Chondrocyte (in vitro differentiated cells): ENCODE data around the gene LCN9. TPM values are rescaled to one million over a fixed set of nuclear protein-coding genes. Genes with fewer than 3 reads are reported as not detected.

ENCODE experiments used
- DNase-seq: peaks from one replicate; pipeline ENCODE4 v3.0.0; 2021; ENCODE audit warnings: mixed read lengths, low spot score
- H3K27ac Mint-ChIP-seq: one replicate; pipeline ENCODE4 v1.8.0; 2021; ENCODE audit warnings: mild to moderate bottlenecking, moderate library complexity, mixed read lengths; ENCODE audit not compliant: unreplicated experiment
- H3K27me3 Mint-ChIP-seq: 2 replicates; pipeline ENCODE4 v1.8.0; 2021; ENCODE audit warnings: low read depth, mixed read lengths
- H3K36me3 Mint-ChIP-seq: 2 replicates; pipeline ENCODE4 v1.8.0; 2021; ENCODE audit warnings: low read depth, mixed read lengths
- H3K4me1 Mint-ChIP-seq: 2 replicates; pipeline ENCODE4 v1.8.0; 2021; ENCODE audit warnings: low read depth, mild to moderate bottlenecking, mixed read lengths
- H3K4me3 Mint-ChIP-seq: one replicate; pipeline ENCODE4 v1.8.0; 2021; ENCODE audit warnings: mild to moderate bottlenecking, moderate library complexity, mixed read lengths; ENCODE audit not compliant: unreplicated experiment
- H3K9me3 Mint-ChIP-seq: 2 replicates; pipeline ENCODE4 v1.8.0; 2021; ENCODE audit warnings: low read depth, mixed read lengths
- CTCF ChIP-seq: fragments of 200-600 bp; sonication (generic); IDR thresholded peaks from 2 replicates; pipeline ENCODE4 v1.5.0; 2021; ENCODE audit warnings: antibody characterized with exemption, mild to moderate bottlenecking, moderate library complexity
- long read RNA-seq: library from polyadenylated mRNA; stranded (forward); transcript quantifications from one replicate; pipeline ENCODE4 v2.0.0, GENCODE V29; 2021
- total RNA-seq: library from RNA; stranded (reverse); gene quantifications from 3 replicates; pipeline ENCODE4 v1.2.1, GENCODE V29; 2021

The LCN9 gene, protein sequence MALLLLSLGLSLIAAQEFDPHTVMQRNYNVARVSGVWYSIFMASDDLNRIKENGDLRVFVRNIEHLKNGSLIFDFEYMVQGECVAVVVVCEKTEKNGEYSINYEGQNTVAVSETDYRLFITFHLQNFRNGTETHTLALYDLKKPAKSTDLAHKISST
- 1.8 to 2.0 TPM in 2 of 3 replicates, not detected in the other for total RNA-seq
- long read RNA-seq, partial matches to known transcripts, result 2 of 5 reads
- long read RNA-seq, other reads (novel, unspliced or antisense), result 3 of 5 reads

GRCh38 chr9:135662758-135663450, at the start of gene LCN9:
Gene LCN9, plus strand, starts transcription at chr9:135663309. Its CDS starts 13 bp downstream, at chr9:135663322.
- no peak within 1 kb of the TSS for H3K4me3 Mint-ChIP-seq
- H3K27ac Mint-ChIP-seq, result no peak within 1 kb of the TSS

DNA sequence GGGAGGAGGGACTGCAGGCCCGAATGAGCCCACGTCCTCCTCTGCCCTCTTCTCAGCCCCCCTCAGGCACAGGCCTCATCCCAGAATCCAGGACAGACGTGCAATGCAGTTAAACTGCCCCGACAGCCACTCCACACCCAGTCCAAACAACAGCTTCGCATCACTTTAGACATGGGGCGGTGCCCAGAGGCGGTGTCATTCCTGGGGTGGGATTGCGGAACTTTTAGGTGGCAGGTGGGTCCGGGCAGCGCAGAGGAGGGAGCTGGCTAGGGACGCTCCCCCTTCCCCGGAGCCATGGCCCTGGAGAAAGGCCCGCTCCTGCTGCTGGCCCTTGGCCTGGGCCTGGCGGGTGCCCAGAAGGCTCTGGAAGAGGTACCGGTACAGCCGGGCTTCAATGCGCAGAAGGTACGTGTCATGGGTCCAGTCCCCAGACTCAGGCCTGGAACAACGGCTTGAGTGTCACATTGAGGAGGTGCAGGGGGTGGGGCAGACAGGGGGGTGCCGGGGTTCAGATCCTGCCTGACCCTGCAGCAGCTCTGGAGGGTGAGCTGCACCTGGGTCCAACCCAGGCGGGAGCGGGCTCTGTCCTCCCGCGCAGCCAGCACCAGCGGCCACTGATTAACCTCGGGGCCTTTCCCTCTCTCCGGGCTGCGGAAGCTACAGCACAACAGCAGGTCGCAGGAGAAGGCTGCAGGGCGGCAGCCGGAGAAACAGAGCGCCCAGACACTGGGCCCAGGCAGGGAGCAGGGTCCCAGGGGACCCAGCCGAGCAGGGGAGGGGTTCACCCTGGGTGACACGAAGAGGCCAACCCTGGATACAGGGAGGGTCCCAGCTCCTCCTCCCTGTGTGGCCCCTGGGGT, 48.9 kb upstream of the LCN9 start:
- Mint-ChIP-seq H3K9me3 (no peaks in the 10 kb centered on the region), H3K27me3 (peaks cover 23% of the 10 kb centered on the region), H3K36me3 (no peaks in the 10 kb centered on the region), H3K27ac (no peak overlapping the region), H3K4me3 (no peak overlapping the region), H3K4me1 (no peaks in the 10 kb centered on the region)
- peak; percentile 89 for DNase-seq
- no peak for TF ChIP-seq CTCF

More at GRCh38 chr9:135662758-135663450, at the start of gene LCN9:
- Mint-ChIP-seq H3K9me3 (no peaks in the 10 kb centered on the region), H3K4me1 (peaks cover 6% of the 10 kb centered on the region), H3K36me3 (no peaks in the 10 kb centered on the region), H3K27me3 (peaks cover 7% of the 10 kb centered on the region)
- no peak for TF ChIP-seq CTCF
- no peak for DNase-seq

DNA sequence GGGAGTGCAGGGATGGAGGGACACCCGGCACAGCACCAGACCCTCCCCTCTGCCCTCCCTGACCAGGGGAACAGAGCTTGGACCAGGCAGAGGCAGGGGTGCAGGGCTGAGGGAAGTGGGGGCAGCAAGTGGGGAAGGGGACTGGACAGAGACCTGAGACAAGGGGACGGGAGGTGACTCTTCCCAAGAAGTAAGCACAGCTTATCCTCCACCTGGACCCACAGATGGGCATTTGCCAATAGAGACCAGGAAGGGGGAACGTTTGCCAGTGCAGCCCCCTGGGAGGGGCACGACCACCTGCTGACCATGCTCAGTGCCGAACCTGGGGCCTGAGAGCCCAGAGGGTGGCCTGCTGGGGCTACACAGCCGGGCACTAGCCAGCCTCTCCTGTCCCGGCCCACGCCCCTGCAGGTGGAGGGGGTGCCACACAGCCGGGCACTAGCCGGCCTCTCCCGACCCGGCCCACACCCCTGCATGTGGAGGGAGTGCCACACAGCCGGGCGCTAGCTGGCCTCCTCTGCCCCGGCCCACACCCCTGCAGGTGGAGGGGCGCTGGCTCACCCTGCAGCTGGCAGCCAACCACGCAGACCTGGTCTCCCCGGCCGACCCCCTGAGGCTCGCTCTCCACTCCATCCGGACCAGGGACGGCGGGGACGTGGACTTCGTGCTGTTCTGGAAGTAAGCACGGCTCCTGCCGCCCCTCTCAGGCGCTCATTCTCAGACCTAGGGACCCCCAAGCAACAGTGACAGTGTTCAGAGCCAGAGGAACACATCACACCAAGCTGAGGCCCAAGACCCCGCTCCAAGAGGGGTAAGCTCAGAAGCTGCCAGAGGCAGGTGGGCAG, 48.1 kb upstream of the LCN9 start:
- Mint-ChIP-seq H3K4me1 (no peaks in the 10 kb centered on the region), H3K36me3 (no peaks in the 10 kb centered on the region), H3K27me3 (peaks cover 20% of the 10 kb centered on the region), H3K9me3 (no peaks in the 10 kb centered on the region), H3K27ac (no peak overlapping the region), H3K4me3 (no peak overlapping the region)
- TF ChIP-seq CTCF, result no peak
- peak; percentile 77 for DNase-seq

DNA sequence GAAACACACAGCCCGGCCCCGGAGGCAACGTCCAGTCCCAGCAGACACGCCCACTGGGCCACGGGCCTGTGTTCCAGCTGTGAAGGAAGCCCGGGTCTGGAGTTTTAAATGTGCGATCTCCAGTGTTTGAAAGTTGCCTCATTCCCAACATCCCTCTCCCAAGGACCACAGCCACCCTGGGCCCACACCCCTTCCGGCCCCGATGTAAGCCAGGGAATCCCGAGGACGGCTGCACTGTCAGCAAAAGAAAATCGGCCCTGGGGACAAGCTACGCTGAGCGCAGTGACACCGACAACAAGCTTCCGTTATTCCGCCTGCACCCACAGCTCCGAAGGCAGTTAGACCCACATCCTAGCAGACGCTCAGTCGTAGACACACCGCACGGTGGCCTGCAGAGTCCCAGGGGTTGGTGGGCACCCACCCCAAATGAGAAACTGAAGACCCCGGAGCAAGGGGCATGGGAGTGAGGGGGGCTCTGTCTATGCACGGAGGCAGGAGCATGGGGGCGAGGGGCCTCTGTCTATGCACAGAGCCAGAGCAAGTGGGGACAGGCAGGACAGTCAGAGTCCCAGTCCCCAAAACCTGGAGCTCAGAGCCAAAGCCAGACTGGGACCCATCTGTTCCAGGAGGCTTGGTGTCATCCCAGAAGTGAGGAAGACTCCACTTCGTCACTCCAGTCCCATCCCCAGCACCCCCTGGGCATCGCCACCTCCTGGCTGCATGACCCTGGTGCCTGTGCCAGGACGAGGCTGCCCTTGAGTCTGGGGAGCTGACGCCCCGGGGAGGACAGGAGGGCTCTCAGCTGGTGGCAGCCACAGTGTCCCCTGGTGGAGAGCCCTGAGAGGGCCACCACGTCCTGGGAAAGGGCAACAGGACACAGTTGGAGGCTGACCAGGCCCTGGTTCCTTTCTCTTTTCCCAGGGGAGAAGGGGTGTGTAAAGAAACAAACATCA, 47.2 kb upstream of the LCN9 start:
- Mint-ChIP-seq H3K27me3 (peaks cover 23% of the 10 kb centered on the region), H3K9me3 (no peaks in the 10 kb centered on the region), H3K4me3 (no peak overlapping the region), H3K4me1 (no peaks in the 10 kb centered on the region), H3K27ac (no peak overlapping the region), H3K36me3 (no peaks in the 10 kb centered on the region)
- peak; percentile 85 for DNase-seq
- TF ChIP-seq CTCF, result no peak
